GM18499 (cell line): ENCODE measurements around the gene LIMCH1.
"Not testable (repeated sequence)": the region's sequence is repeated elsewhere in the genome, so short reads cannot be mapped to it uniquely, and the experiment has no call there.

Experiments
- ATAC-seq: cut with Tn5 transposase; IDR thresholded peaks from one replicate; pipeline ENCODE4 v1.9.1; 2021; ENCODE audit warnings: moderate number of reproducible peaks; ENCODE audit not compliant: insufficient read depth, unreplicated experiment

LIMCH1 gene

DNA sequence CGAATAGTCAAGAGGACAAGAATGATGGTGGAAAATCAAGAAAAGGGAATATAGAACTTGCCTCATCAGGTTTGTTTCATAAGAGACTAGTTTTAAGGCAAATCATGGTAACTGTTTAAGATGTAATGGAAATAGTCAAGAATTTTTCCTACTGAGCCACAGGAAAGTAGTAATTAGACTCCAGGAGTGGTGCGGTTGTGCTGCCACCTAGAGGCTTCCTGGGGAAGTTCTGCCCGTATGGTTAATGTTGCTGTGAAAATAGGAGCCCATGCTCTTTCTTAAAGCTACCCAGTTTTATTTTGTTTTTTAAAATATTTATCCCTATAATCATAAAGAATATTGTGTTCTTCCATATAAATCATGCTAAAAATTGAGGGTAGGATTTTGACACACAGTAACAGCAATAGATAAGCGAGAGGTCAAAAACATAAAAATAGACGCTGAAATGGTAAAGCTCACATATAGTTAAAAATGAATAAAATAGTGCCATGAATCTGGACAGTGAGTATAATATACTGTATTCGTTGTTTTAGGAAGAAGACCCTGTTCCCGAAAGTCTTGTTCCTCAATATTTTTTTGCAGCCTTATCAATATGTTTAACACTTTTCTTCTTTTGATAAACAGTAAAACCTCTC lies 123.6 kb downstream of the LIMCH1 start:
- no peak for ATAC-seq

GRCh38 chr4:41665636-41666207 lies 127.8 kb downstream of the LIMCH1 start:
- no peak for ATAC-seq

- ATAC-seq, result no peak
Measured at GRCh38 chr4:41668024-41668423, 130.1 kb downstream of the LIMCH1 start.

- no peak for ATAC-seq
Measured at GRCh38 chr4:41670530-41670929, 132.6 kb downstream of the LIMCH1 start.

GRCh38 chr4:41670982-41671381 lies 133.0 kb downstream of the LIMCH1 start:
- no peak for ATAC-seq

GRCh38 chr4:41678086-41678816 lies 140.3 kb downstream of the LIMCH1 start:
- ATAC-seq, result no peak

GRCh38 chr4:41678951-41679350 lies 141.0 kb downstream of the LIMCH1 start:
- no peak for ATAC-seq

DNA sequence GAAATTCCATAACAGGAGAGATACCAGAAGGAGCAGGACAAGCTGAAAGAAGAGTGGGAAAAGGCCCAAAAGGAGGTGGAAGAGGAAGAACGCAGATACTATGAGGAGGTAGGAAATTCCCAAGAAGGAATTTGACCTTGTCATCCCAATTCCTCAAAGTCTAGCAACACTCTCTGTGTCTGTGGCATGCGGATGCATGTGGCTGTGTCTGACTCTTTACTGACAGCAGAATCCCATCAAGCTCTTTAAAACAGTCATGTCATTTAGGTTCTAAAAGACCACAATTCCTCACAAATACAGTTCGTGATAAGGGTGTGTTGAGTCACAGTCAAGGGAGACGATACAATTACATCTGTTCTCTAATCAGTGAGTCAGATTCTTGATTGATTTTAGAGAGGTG lies 142.0 kb downstream of the LIMCH1 start:
- no peak for ATAC-seq

- no peak for ATAC-seq
Measured at GRCh38 chr4:41681054-41681453, 143.1 kb downstream of the LIMCH1 start.

- no peak for ATAC-seq
Measured at GRCh38 chr4:41683326-41683725, 145.4 kb downstream of the LIMCH1 start.

DNA sequence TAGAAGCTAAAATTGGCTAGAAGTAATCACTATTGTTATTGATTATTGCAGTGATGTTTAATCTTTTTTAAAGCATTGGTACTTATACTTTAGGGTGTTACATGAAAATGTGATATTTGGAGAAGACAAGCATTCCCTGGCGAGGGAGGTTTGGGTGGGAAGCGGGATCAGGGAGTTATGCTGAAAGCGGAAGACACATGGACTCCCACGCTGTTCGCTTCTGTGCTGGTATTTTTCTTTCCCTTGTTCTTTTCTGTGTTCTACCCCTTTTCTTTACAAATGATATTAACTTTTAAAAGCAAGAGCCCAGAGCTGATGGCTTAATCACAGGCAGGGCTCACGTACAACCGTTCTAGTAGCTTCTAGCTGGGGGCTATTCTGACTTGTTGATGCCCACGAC lies 148.9 kb downstream of the LIMCH1 start:
- ATAC-seq, result no peak

DNA sequence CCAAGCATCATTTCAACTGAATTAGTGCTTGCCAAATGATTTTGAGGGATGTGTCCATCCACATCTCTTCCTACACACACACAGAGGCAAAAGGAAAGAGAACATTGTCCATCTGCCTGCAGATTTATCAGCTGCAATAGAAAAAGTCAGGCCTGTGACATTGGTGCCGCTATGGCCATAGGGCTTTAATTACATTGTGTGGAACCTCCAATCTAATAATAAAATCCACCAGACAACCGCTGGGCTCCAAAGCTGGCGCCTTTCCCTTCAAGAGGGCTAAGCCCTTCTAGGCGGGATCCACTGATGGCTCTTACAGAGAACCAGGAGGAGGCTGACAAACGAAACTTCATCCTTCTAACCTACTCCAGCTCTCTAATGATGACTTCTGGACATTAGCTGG lies 150.0 kb downstream of the LIMCH1 start:
- ATAC-seq, result no peak

GRCh38 chr4:41692717-41693345 lies 154.9 kb downstream of the LIMCH1 start:
- ATAC-seq, result no peak

GRCh38 chr4:41693629-41694028 lies 155.7 kb downstream of the LIMCH1 start:
- no peak for ATAC-seq

- no peak for ATAC-seq
Measured at GRCh38 chr4:41696131-41696530, 158.2 kb downstream of the LIMCH1 start.

- no peak for ATAC-seq
Measured at GRCh38 chr4:41696763-41697162, 158.8 kb downstream of the LIMCH1 start.

DNA sequence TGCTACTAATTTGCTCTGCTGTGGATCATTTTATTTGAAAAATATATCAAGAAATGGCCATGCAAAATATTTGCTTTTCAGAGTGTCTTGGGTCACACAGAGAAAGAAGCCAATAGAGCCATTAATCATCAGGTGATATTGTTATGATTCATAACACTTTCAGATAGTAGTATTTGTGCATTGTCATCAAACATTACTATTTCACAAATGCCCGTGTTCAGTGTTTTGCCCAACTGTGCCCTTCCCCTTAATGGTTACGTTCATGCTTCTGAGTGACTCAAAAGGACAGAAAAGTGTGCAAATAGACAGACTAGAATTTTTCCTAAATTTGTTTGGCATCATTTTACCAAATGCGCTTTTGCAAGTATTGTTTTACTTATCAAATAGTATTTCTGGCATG lies 164.0 kb downstream of the LIMCH1 start:
- ATAC-seq, result no peak

- no peak for ATAC-seq
Measured at GRCh38 chr4:41702770-41703169, 164.8 kb downstream of the LIMCH1 start.

- ATAC-seq, result no peak
Measured at GRCh38 chr4:41703785-41704184, 165.8 kb downstream of the LIMCH1 start.

DNA sequence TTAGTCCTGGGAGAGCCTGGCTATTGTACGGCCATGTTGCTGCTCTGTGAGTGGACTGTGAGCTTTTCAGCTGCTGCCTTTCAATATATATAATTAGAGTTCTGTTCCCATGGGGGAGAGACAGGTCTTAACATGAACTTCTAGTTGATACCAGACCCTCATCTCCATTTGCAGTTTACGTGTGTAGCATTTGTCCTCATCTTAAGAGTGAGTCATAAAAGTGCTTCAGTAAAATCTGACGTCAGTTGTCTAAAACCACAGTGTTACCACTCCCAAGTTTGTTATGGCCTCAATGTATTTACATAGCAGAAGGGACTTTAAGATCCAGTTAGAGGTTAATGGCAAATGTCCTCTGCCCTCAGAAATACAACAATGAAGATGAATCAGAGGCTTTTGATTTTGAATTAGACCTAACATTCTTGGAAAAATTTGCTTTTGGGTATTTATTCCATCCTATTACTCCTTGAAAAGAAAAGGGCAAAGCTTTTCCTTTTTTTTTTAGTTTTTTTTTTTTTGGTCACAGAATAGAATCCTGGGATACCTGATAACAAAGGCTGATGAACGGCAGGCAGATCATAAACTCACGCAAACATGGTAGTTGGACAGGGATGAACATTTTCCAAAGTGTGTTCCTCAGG lies 172.0 kb downstream of the LIMCH1 start:
- no peak for ATAC-seq

DNA sequence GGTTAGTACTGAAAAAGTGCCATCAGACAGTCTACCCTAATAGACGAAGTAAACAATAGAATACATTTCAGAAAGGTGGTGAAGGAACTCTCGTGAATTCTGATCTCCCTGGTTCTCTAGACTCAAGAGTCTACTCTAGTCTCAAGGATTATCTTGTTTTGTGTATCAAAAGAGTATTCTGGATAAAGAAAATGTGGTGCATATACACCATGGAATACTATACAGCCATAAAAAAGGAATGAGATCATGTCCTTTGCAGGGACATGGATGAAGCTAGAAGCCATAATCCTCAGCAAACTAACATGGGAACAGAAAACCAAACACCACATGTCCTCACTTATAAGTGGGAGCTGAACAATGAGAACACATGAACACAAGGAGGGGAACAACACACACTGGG lies 173.7 kb downstream of the LIMCH1 start:
- ATAC-seq, result not testable (repeated sequence)
